Mucosa of descending colon (tissue), 3 donors: ENCODE results near the gene SNTG2. TPM values are rescaled to one million over a fixed set of nuclear protein-coding genes. Genes with fewer than 3 reads are reported as not detected.

ENCODE experiments used
- ATAC-seq: fragments of 200-7000 bp; cut with Tn5 transposase; one replicate; pipeline ENCODE4 v1.9.1; 2020; ENCODE audit warnings: mild to moderate bottlenecking, moderate library complexity
- DNase-seq, 3 donors: peaks; one replicate each; pipeline ENCODE4 v3.0.0-alpha.2; 2020
- H3K36me3 ChIP-seq: fragments of 200-600 bp; one replicate; pipeline ENCODE4 v1.8.0; 2021; ENCODE audit warnings: low read depth, mild to moderate bottlenecking
- H3K4me1 ChIP-seq: fragments of 200-600 bp; one replicate; pipeline ENCODE4 v1.8.0; 2021; ENCODE audit warnings: low read depth, mild to moderate bottlenecking
- H3K4me3 ChIP-seq: fragments of 200-600 bp; one replicate; pipeline ENCODE4 v1.8.0; 2021; ENCODE audit warnings: mild to moderate bottlenecking
- H3K9me3 ChIP-seq: fragments of 200-600 bp; one replicate; pipeline ENCODE4 v1.8.0; 2021; ENCODE audit warnings: mild to moderate bottlenecking
- intact Hi-C, 2 donors: fragments of 100-400 bp; cut with DNase I in 1 of 2; cut with micrococcal nuclease in 1 of 2; formaldehyde crosslinking; loops; one replicate each; pipeline versions ENCODE4 v1.11.0 to v1.11.1; 2022; cut with DNase I, micrococcal nuclease
- total RNA-seq, 3 donors: library from RNA; stranded (reverse); fragmentation: NEBNext Ultra II Directional in 2 of 3; extraction: Animal tissue kit (Norgen Biotek cat#: 25700) in 2 of 3; gene quantifications; one replicate each; pipeline versions ENCODE4 v1.2.1 to v1.2.4, GENCODE V29; 2021 to 2023
- TF ChIP-seq, protein P1 (sequence below): fragments of 200-600 bp; IDR thresholded peaks from one replicate; pipeline ENCODE4 v1.8.0; 2022; ENCODE audit warnings: antibody characterized with exemption, mild to moderate bottlenecking
- donor health status: DM: no; HTN: no; CAD: no; lungs with moderate emphysema.
- donor health status: DM: no; HTN: no; CAD: no.
- donor health status: DM: no; HTN: yes; CAD: no.

Gene SNTG2
- total RNA-seq, 3 donors from 2014 or later: 0.38 to 3.0 (median 2.8) TPM

- DNase-seq (no peak), ATAC-seq (no peak)
- H3K4me3 ChIP-seq: no peak overlapping the region
- H3K36me3 ChIP-seq: no peaks in the 10 kb centered on the region
- TF ChIP-seq, protein P1, sequence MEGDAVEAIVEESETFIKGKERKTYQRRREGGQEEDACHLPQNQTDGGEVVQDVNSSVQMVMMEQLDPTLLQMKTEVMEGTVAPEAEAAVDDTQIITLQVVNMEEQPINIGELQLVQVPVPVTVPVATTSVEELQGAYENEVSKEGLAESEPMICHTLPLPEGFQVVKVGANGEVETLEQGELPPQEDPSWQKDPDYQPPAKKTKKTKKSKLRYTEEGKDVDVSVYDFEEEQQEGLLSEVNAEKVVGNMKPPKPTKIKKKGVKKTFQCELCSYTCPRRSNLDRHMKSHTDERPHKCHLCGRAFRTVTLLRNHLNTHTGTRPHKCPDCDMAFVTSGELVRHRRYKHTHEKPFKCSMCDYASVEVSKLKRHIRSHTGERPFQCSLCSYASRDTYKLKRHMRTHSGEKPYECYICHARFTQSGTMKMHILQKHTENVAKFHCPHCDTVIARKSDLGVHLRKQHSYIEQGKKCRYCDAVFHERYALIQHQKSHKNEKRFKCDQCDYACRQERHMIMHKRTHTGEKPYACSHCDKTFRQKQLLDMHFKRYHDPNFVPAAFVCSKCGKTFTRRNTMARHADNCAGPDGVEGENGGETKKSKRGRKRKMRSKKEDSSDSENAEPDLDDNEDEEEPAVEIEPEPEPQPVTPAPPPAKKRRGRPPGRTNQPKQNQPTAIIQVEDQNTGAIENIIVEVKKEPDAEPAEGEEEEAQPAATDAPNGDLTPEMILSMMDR: no peak
- intact Hi-C loops: no loop called here
- H3K9me3 ChIP-seq: no peaks in the 10 kb centered on the region
- no peaks in the 10 kb centered on the region for H3K4me1 ChIP-seq
These were observed 360.2 kb downstream of the SNTG2 start for GRCh38 chr2:1310866-1311265.

- H3K9me3 ChIP-seq: no peaks in the 10 kb centered on the region
- no peaks in the 10 kb centered on the region for H3K36me3 ChIP-seq
- TF ChIP-seq, protein P1: no peak
- H3K4me1 ChIP-seq: no peaks in the 10 kb centered on the region
- ATAC-seq (no peak), DNase-seq (no peak)
- H3K4me3 ChIP-seq: no peak overlapping the region
- intact Hi-C loops: no loop called here
These were observed 362.7 kb downstream of the SNTG2 start for GRCh38 chr2:1313240-1313924.

- no peak for DNase-seq
- intact Hi-C loops: no loop called here
- Histone ChIP-seq H3K4me1 (no peaks in the 10 kb centered on the region), H3K9me3 (no peaks in the 10 kb centered on the region), H3K36me3 (no peaks in the 10 kb centered on the region), H3K4me3 (no peak overlapping the region)
- TF ChIP-seq, protein P1: no peak
- ATAC-seq: no peak
These were observed 363.6 kb downstream of the SNTG2 start for GRCh38 chr2:1314254-1314653.

- Histone ChIP-seq H3K4me1 (no peaks in the 10 kb centered on the region), H3K9me3 (no peaks in the 10 kb centered on the region), H3K4me3 (no peak overlapping the region), H3K36me3 (no peaks in the 10 kb centered on the region)
- DNase-seq (no peak), ATAC-seq (no peak)
- TF ChIP-seq, protein P1: no peak
- intact Hi-C loops: no loop called here
These were observed 367.8 kb downstream of the SNTG2 start for GRCh38 chr2:1318366-1319009.

DNA sequence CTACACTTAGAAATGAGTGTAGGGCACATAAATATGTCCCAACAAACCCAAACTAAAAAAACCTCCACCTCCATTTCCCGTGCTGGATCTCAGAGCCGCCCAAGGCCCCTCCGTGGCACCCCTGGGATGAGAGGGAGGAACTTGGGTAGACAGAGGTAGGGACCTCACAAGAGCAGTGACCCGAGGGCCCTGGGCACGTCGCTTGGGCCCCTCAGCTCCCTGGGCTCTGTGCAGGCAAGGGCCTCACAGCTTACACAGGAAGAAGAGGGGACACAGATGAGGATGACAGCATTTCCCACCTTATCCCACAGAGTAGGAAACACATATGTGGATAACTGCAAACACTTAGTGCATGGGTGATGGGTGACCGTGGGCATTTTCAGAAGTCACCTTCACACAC, 368.7 kb downstream of the SNTG2 start:
- Histone ChIP-seq H3K4me1 (no peaks in the 10 kb centered on the region), H3K36me3 (no peaks in the 10 kb centered on the region), H3K9me3 (no peaks in the 10 kb centered on the region), H3K4me3 (no peak overlapping the region)
- ATAC-seq: no peak
- DNase-seq: no peak
- TF ChIP-seq, protein P1: no peak
- intact Hi-C loops: no loop called here
